22Rv1 (cell line): ENCODE measurements around the gene HILPDA.
"Not testable (repeated sequence)": the region's sequence is repeated elsewhere in the genome, so short reads cannot be mapped to it uniquely, and the experiment has no call there.

Source experiments
- ZFX ChIP-seq: fragments of 450-650 bp; IDR thresholded peaks from 2 replicates; pipeline ENCODE4 v1.6.1; 2017; ENCODE audit warnings: antibody characterized with exemption, borderline replicate concordance
- TF ChIP-seq, protein P1 (sequence below): fragments of 450-650 bp; IDR thresholded peaks from 2 replicates; pipeline ENCODE4 v1.5.1; 2017; ENCODE audit warnings: mild to moderate bottlenecking

DNA sequence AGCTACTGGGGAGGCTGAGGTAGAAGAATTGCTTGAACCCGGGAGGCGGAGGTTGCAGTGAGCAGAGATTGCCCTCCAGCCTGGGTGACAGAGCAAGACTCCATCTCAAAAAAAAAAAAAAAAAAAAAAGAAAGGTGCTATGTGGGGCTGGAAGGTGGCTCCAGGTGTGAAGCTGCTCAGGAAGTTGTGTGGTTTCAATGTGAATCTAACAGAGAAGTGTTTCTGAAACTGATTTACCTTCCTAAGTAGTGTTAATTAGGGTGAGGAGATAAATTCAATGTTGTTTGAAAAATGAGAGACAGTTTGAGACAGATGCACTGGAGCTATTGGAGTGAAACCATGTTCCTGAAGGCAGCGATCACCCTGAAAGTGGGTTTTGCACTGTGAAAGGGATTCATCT is 51.1 kb downstream of the HILPDA start:
- TF ChIP-seq, protein P1, sequence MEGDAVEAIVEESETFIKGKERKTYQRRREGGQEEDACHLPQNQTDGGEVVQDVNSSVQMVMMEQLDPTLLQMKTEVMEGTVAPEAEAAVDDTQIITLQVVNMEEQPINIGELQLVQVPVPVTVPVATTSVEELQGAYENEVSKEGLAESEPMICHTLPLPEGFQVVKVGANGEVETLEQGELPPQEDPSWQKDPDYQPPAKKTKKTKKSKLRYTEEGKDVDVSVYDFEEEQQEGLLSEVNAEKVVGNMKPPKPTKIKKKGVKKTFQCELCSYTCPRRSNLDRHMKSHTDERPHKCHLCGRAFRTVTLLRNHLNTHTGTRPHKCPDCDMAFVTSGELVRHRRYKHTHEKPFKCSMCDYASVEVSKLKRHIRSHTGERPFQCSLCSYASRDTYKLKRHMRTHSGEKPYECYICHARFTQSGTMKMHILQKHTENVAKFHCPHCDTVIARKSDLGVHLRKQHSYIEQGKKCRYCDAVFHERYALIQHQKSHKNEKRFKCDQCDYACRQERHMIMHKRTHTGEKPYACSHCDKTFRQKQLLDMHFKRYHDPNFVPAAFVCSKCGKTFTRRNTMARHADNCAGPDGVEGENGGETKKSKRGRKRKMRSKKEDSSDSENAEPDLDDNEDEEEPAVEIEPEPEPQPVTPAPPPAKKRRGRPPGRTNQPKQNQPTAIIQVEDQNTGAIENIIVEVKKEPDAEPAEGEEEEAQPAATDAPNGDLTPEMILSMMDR, result not testable (repeated sequence)
- not testable (repeated sequence) for TF ChIP-seq ZFX
